Measurements from ENCODE around the gene MTPN.

MTPN gene

DNA sequence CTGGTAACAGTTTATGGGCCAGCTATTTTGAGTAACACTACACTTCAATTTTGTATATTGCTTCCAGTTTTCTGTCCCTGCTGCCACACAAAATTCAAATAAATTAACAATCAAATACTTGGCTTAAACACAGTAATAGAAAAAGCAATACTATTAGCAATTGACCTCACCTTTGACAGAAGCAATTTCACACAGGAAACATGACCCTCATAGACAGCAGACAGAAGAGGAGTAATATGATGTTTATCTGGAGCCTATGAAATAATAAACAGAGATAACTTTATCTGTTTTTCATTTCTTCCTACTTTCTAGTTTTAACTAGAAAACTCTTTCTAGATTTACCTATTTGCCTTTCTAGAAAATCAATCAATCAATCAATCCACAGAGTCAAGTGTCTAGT, 26.7 kb downstream of the MTPN start:
- no peak for DNase-seq

DNA sequence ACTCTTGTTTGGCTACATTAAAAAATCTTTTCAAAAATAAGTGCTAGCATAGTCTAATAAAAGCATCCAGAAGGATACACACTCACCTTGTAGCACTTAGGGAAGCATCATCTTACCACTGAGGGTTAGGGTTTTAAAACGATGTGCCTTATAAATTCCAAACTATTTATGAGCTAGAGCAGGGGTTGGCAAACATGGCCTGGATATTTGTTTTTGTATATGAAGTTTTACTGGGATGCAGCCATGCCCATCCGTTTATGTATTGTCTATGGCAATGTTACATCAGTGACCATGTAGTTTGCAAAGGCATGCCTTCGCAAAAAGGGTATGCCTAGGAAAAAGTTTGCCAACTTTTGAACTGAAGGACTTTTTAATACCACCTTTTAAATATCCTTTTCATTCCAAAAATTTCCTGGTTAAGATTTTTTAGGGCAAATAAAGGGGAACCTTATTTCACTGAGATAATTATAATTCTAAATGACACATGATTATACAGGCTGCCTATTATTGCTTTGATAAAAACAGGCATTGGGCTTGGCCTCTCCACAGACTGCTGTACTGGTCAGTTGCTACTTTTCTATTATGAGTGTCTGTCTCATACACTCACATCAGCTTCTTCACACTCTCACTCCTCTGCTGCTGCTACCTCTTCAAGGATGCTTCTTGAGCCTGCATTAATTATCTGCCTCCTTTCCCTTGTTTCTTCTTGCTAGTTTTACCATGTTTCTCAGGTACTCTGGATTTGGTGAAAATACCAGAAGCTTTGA, 30.7 kb downstream of the MTPN start:
- DNase-seq: no peak

DNA sequence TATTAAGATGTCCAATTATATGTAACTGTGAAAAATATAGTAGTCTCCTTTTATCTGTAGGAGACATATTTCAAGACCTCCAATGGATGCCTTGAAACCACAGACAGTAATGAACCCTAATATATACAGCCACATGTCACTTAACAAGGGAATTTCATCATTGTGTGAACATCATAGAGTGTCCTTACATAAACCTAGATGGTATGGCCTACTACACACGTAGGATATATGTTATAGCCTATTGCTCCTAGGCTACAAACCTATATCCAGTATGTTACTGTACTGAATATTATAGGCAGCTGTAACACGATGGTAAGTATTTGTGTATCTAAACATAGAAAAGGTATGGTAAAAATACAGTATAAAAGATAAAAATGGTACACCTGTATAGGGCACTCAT, 32.4 kb downstream of the MTPN start:
- DNase-seq: no peak

DNA sequence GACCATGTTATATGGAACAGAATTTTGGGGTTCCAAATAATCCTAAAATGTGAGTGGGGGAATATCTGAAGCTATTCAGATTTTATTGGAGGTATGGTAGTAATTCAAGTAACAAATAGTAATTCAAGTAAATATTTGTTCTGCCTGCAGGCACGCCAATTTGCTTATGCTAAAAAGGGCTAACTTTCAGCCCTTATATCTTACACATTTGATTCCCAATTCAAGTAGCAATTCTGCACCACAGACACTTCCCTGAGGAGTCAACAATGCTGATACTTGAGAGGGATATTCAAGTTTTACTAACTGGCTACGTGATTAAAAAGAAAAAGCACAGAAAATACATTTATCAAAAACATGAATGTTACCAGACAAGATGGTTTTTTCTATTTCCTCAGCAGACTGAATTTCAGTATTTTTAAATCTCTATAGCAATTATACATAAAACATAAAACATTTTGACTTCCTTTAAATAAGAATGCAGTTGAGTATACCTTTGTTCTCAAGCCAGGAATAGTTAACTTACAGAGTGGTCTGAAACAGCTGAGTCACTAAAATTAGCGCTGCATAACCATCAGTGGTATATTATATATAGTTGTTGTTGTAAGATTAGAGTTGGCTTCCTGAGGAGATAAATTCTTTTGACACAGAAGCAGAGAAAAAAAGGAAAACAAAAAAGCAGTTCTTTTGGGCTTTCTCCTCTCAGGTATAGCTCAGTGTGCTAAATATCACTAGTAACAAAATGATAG, 33.9 kb downstream of the MTPN start:
- no peak for DNase-seq

DNA sequence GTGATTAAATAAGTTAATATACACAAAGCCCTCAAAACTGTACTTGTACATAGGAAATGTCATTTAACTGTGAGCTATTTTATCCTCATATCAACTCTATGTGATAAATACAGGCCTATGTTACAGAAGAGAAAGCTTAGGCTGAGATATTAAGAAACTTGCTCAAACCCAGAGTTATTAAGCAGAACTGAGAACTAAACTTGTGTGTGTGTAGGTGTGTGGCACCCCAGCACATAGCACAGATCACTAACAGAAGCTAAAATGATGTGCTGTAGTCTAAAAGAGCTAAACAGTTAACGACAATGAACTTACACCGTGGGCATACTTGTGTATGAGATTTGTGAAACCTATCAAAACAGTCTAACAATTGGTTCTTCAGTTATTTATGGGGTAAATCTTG, 34.5 kb downstream of the MTPN start:
- DNase-seq: no peak

DNA sequence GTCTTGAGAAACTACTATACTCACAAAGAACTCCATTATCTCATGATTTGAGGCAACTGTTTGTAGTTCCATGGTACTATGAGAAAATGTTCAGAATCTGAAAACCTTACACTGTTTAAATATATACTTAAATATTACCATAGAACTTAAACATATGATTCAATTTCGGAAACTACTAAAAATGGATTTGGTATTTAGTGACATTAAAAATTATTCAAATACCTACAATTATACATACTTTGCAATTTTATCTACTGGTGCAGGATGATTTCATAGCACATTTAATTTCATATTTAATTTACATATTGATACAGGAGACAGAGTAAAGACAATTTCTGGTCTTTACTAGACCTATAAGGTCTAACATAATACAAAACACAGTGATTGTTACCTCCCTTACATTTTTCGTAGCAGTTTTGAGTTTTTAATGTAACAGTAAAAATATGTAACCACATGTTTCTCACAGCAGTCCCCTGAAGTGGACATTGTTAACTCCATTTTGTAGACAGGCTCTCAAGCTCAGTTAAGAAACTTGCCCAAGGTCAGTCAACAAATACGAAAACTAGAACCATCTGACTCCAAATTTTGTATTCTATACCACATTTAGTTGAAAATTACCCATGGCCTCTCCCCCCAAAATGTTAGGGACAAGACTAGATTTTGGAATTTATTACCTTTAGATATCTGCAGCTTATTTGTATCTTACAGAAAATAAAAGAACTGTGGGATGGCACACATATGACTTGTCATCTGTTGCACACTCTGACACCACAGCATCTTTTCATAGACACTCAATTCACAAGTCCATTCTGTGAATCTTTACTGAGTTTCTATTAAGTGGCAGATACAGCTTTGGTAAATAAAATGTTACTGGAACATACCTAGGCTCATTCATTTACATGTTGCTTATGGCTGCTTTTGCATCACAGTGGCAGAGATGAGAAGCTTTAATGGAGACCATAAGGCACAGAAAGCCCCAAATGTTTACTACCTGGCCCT, 36.8 kb downstream of the MTPN start:
- no peak for DNase-seq

DNA sequence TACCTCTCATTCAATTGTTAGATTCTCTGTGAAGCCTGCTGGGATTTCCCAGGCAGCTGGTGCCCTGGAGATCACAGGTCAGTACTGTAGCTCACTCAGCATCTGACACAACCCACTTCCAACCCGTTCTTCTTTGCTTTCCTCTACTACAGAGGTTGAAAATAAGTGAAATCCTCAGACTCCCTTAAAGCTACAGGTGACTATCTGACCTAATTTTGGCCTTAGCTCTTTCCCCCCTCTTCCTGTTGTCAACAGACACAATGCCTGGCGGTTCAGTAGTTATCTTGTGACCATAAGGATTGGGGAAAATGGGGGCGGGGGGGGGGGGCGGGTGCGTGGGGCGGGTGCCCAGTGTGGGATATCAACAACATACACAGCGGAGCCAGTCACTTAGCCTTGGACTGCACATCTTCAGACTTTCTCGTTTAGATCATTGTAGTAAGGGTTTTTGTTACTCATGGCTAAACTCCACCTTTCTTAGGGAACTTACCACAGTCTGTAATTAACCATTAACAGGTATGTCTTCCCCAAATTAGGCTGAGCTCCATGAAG, 37.8 kb downstream of the MTPN start:
- no peak for DNase-seq

DNA sequence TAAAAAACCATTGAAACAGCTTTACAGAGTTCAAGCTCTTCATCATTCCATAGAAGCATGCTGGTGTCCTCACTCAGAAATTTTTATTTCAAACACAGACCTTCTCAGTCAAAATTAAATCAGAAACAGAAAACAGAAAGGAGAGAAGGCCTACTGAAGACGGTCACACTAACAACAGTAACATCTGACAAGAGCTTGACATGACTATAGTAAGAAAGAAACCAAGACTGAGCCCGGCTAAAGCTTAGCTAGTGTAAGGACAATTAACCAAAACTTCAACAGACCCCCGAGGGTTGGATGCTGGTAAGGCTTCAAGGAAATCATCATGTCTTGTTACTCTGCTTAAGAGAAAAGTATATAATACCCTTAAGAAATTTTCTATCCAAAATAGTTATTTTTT, 38.6 kb downstream of the MTPN start:
- DNase-seq: no peak

DNA sequence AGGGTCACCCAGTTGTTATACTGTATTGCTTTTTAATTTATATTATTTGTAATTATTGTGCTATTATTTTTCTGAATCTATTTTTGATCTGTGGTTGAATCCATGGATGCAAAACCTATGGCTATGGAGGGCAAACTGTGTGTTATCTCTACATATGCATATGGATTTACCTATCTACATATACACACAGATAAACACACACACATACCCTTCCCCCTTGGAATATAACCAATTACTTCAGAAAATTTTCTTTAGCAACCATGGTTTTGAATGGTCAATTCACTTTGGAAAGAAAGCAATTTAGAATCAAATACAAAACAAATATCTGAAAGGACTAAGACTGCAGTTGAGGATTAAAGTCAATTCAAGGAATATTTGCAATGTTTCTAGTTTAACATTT, 39.1 kb downstream of the MTPN start:
- no peak for DNase-seq

DNA sequence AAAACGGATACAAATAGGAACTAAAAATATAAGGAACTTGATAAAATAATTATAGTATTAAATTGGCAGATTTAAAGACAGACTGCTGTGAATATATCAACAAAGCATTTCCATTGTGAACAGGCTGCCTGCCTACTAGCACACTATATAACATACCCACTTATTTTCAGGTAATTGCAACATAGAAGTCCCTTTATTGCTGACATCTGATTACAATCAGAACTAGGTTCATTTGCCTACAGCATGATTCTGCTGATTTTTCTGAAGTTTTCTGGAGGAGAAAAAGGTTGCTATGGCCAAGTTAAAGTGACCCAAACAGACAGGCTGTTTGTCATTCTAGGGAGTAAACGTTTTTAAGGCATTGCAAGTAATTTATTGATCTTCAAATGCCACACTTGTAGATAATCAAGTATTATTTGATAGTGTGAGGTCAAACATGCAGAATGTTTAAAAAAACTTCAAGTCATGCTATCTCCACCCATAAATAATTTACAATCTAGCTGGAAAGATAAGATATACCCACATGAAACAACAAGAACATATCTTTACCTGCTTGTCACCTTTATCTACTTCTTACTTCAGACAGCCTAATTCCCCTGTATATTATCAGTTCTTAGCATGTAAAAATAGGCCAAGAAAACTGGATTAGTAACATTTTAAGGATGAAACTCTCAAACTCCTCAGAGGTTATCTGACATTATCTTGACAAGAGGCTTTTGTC, 40.5 kb downstream of the MTPN start:
- no peak for DNase-seq

DNA sequence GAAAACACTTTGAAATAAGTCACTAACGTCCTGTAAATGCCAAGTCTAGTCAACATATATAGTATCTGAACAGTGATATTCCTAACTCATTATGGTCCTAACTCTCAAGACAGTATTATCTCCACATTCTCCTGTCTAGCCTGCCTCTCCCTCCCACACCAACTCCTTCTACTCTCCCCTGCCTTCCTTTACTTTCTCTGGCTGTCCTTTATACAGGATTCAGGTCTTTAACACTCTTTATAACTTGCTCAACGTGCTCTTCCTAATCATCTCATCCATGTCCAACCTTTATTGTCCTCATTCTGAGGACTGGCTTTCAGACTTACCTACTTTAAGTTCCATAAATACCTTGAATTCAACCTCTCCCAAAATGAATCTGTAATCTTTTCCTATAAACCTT, 42.5 kb downstream of the MTPN start:
- DNase-seq: no peak

DNA sequence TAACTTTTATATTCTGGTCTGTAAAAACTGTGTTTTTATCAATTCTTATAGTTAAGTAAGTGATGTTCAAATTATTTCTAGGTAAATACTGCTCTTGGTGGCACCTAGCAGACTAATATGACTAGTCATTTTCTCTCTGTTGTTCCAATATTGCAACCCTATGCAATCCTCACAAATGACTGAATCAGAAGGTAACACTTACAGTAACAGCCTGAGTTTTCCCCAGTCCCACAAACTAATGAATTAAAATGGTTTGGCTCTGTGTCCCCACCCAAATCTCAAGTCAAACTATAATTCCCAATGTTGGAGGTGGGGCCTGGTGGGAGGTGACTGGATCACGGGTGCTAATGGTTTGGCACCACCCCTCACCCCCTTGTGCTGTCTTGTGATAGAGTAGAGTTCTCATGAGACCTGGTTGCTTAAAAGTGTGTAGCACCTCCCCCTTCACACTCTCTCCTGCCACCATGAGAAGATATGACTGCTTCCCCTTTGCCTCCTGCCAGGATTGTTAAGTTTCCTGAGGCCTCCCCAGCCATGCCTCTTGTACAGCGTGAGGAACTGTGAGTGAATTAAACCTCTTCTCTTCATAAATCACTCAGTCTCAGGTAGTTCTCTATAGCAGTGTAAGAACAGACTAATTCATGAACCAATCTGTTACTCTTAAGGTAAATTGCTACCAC, 43.5 kb downstream of the MTPN start:
- DNase-seq: no peak

DNA sequence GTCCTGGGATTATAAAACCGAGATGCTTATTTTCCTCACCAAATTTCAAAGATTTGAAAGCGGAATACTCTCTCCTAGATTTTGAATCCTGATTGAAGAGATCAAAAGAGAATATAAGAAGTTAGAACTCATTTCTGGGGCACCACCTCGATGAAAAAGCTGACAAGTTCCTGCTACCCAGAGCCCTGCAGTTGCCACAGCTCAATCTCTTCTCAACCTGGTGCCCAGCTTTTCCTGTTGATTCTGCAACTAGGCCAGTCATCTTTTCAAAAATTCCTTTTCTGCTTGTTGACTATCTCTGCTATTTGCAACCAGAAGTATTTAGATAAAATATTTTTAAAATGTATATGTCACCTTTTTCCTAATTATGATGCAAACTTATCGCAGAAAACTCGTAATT, 45.0 kb downstream of the MTPN start:
- no peak for DNase-seq

DNA sequence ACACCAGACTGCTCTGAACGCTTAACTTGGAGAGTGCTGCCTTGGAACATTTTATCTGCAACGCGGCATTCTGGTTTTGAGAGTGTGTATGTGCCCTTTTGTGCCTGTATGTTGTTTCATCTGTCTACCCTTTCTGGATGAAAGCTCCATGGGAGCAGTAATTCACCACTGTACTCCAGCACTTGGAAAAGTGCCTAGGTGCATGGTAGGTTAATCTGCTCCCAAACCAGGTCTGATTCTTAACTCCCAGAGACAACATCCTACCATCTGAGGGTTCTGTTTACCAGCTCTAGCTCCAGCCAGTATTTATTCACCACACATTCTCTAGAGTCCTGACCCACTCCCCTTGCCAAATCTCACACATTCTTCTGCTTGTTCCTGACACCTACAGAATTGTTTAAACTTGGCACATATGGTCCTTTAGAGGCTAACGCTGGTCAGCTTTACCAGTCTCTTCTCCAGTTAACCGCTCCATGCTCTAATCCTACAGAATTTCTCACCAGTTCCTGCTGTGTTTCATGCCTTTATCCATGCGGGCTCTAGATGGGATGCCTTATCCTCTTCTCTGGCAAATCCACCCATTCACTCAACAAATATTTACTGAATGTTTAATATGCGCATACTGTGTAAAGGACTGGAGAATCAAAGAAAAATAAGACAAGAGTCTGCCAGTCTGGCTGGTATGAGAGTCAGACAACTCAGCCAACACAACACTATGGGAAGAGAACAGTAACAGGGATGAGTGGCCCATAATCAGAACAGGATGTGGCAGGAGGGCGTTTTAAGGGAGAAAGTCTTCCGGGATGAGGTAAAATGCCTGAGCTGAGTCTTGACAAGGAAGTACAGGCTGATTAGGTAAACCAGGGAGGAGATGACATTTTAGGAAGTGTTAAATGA, 46.3 kb downstream of the MTPN start:
- no peak for DNase-seq

DNA sequence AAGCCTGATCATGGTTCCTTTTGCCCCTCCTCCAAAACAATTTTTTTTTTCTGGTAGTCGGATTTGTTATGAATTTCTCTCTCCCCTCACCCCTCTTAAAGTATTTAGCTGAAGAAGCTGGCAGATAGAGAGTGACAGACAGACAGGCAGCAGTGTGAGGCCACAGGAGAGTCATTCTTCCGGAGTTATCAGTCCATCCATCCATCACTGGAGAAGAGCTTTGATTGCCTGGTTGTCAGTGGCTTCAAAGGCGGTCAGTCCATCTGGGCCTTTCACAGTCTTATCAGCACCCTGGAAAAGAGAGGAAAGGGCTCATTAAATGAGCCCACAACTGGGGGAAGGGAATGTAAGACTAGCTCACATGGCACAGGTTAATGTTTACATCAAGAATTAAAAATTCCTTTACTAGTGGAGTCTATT, 47.4 kb downstream of the MTPN start:
- no peak for DNase-seq

DNA sequence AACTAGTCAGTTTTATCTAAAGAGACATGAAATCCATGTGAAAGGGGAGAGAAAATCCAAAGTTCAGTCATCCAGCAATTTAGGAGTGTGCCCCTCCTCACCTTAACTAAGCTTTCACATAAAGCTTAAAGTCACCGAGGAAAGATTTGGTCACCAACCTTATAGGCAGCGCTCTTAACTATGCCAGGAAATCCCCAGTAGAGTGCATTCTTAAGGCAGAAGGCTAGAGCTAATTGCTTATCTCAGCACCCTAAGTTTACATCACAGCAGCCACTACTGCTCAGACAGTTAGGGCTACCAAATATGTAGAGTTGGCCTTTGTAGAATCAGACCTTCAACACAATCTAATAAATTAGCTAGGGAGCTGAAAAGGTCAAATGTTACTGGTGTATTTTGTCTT, 47.9 kb downstream of the MTPN start:
- DNase-seq: no peak

DNA sequence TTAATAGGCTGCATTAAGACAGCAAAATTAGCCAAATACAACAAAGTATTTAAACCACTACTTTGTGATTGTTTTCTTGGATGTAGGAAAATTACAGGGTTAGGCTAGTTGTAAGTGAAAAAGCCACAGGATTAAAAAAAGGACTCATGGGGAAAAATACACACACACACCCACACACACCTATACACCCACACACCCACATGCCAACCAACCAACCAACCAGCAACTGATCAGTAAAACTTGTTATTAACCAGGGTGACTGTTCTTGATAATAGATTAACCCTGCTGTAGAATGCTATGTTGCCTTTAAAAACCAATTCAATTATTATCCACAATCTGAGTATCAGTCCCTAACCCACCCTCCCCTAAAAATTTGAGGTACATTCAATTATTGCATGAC, 49.0 kb downstream of the MTPN start:
- DNase-seq: no peak

DNA sequence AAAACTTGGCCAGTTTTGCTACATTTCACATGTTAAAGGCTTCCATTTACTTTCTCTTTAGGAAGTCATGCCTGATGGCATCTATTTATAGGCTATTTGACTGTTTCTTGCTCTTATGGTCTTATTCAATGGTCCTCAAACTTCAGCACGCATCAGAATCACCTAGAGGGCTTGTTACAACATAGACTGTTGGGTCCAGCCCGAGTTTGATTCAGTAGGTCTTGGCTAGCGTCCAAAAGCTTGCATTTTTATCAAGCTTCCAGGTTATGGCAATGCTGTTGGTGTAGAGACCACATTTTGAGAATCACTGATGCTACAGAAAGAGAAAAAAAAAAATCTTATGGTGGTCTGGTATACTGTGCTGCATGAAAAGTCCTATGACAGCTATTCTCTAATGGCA, 51.9 kb downstream of the MTPN start:
- no peak for DNase-seq

DNA sequence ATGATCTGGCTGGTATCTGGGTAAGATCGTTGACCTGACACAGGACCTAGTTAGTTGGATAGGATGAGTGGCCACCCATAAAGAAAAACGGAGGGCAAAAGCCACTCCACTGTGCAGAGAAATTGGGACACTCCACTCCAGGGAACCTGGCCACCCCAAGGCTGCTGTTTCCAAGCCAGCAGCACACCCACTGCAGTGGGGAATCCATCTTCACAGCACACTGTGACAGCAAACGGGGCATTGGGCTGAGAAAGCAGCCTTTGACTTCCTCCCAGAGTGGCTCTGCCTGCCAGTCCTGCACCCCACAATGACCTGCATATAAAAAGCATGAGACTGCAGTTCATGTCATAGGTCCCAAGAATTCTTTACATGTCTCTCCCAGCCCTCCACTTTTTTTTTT, 52.9 kb downstream of the MTPN start:
- DNase-seq: no peak

DNA sequence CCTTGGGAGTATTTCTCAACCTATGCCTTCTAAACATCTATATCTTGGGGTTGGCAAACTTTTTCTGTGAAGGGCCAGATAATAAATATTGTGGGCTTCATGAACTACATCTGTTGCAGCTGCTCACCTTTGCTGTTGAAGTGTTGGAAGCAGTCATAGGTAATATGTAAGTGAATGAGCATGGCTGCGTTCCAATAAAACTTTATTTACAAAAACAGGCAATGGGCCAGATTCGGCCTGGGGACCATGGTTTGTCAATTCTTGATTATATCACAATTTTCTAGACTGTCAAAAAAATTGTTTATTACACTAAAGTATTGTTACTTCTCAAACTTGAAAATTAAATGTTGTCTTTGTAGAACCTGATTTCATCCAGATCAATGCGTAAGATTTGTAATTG, 54.9 kb downstream of the MTPN start:
- no peak for DNase-seq

DNA sequence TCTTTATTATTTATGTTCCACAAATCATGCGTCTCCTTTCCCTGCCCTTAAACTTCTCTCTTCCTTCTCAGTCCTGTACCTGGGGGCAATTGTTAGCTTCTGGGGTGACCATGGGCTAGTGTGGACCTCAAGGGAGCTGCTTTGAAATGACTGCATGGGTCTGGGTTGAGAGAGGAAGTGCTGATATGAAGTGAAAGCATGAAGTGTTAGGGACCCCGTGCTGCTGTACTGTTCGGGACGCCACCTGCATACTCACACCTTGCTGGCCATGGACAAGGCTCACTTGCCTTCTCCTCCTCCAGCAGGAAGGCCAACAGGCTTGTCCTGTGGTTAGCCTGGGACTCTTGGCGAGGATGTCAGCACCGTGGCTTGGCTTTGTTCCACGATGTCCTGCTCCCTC, 56.7 kb downstream of the MTPN start:
- no peak for DNase-seq

Measured in activated naive CD4-positive, alpha-beta T cell treated with anti-CD3 and anti-CD28 coated beads, Interleukin-2, amount 50 U/mL, for 16 hours (primary cell).